HG03354 (cell line): ENCODE data around the gene CA9.

Experiments
- ATAC-seq: cut with Tn5 transposase; IDR thresholded peaks from one replicate; pipeline ENCODE4 v1.9.1; 2021; ENCODE audit warnings: mild to moderate bottlenecking; ENCODE audit not compliant: unreplicated experiment, poor library complexity, severe bottlenecking

The CA9 gene

GRCh38 chr9:35729700-35730485 lies 56.2 kb downstream of the CA9 start:
- no peak for ATAC-seq

GRCh38 chr9:35730486-35730854 lies 56.7 kb downstream of the CA9 start:
- ATAC-seq = no peak
